ENCODE data around the gene KIAA0825.

KIAA0825 gene

GRCh38 chr5:94217745-94218144, 400.7 kb downstream of the KIAA0825 start:
- H3K27ac ChIP-seq, result no peak overlapping the region
- TF ChIP-seq CTCF (conservative IDR thresholded peaks at IDR 0.05; ENCODE audit: low read depth), result no peak
- ChIA-PET CTCF (interaction anchor here (0.6 kb wide), 1 partner anchor 211 kb away, joined by 3 read pairs; no protein-coding TSS in a partner anchor), POLR2A (ENCODE audit: low non-redundant PET) (no interaction called here)
- DNase-seq (ENCODE audit: low spot score), result no peak

GRCh38 chr5:94217216-94217615, 401.2 kb downstream of the KIAA0825 start:
- CTCF ChIA-PET, result no interaction called here

GRCh38 chr5:94212476-94212875, 405.9 kb downstream of the KIAA0825 start:
- CTCF ChIA-PET, result interaction anchor here (0.6 kb wide), 1 partner anchor 594 kb away, joined by 4 read pairs; no protein-coding TSS in a partner anchor
- no peak for TF ChIP-seq CTCF (conservative IDR thresholded peaks at IDR 0.05; ENCODE audit: low read depth)
- POLR2A ChIA-PET (ENCODE audit: low non-redundant PET), result no interaction called here
- no peak for DNase-seq (ENCODE audit: low spot score)
- no peak overlapping the region for H3K27ac ChIP-seq

More at GRCh38 chr5:94217216-94217615, 401.2 kb downstream of the KIAA0825 start:
- POLR2A ChIA-PET (ENCODE audit: low non-redundant PET), result no interaction called here
- H3K27ac ChIP-seq, result no peak overlapping the region
- no peak for TF ChIP-seq CTCF (conservative IDR thresholded peaks at IDR 0.05; ENCODE audit: low read depth)
- no peak for DNase-seq (ENCODE audit: low spot score)

GRCh38 chr5:94209774-94210355, 408.5 kb downstream of the KIAA0825 start:
- no peak for TF ChIP-seq CTCF (conservative IDR thresholded peaks at IDR 0.05; ENCODE audit: low read depth)
- CTCF ChIA-PET, result interaction anchor here (0.5 kb wide), 1 partner anchor 152 kb away, joined by 3 read pairs; no protein-coding TSS in a partner anchor
- POLR2A ChIA-PET (ENCODE audit: low non-redundant PET), result no interaction called here
- DNase-seq (ENCODE audit: low spot score), result no peak
- no peak overlapping the region for H3K27ac ChIP-seq

- no peak for TF ChIP-seq CTCF (conservative IDR thresholded peaks at IDR 0.05; ENCODE audit: low read depth)
- ChIA-PET POLR2A (ENCODE audit: low non-redundant PET) (no interaction called here), CTCF (no interaction called here)
- DNase-seq (ENCODE audit: low spot score), result no peak
- no peak overlapping the region for H3K27ac ChIP-seq
Observed at GRCh38 chr5:94209272-94209671, 409.1 kb downstream of the KIAA0825 start.

GRCh38 chr5:94199566-94199965, 418.8 kb downstream of the KIAA0825 start:
- POLR2A ChIA-PET (ENCODE audit: low non-redundant PET), result no interaction called here
- DNase-seq (ENCODE audit: low spot score), result no peak
- no peak overlapping the region for H3K27ac ChIP-seq
- CTCF ChIA-PET, result no interaction called here
- no peak for TF ChIP-seq CTCF (conservative IDR thresholded peaks at IDR 0.05; ENCODE audit: low read depth)

All from RWPE1 (cell line).